Stimulated activated CD4-positive, alpha-beta T cell treated with anti-CD3 and anti-CD28 coated beads, Interleukin-2, amount 100 ng/mL, for 48 hours (primary cell): ENCODE measurements around the gene SETD9.
A peak's percentile ranks its signal among the peaks of the same experiment; 100 is the strongest.

Experiments
- DNase-seq, 2 donors: peaks; one replicate each; pipeline ENCODE4 v3.0.0-alpha.2; 2020

The SETD9 gene, protein sequence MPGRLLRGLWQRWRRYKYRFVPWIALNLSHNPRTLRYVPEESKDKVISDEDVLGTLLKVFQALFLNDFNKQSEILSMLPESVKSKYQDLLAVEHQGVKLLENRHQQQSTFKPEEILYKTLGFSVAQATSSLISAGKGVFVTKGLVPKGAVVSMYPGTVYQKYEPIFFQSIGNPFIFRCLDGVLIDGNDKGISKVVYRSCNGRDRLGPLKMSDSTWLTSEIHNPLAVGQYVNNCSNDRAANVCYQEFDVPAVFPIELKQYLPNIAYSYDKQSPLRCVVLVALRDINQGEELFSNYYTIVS

DNA sequence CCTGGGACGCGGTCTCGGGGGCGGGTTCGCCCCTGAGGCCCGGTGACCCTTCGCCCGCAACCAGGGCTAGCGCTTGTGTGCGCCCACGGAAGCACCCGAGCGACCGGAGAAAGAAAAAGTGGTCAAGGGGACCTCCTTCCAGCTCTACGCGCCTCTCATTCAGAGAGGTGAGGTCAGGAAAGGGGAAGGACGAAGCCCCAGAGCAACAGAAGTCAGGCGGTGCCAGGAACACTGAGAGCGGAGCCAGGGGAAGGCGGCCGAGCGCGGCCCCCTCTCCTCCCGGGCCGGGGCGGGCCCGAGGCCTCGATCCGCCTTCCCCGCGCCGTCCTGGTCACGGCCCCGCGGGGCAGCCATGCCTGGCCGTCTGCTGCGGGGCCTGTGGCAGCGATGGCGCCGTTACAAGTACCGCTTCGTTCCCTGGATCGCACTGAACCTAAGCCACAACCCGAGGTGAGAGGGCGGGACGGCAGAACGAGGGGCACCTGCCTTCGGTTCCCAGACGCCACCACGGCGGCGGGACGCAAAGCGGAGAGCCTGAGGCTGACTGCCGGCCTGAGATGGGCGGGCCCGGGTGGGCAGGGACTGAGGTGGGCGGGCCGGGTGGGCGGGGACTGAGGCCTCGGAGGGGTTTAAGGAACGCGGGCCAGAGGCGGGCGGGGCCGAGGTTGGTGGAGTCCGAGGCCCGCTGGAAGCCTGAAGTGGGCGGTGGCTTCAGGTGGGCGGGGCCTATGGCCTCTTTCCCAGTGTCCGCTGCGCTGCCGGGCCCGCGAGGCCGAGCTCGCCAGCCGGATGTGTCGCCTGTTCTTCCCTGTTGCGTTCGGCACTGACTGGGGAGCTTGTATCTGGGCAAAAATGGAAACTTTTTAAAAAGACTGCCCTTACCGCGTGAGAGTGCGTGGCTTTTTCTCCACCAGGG lies at the start of gene SETD9:
Gene SETD9 (plus strand): TSS at position 303 of the 916 bp plus-strand sequence. CDS start 50 bp downstream, at position 353.
- DNase-seq: peak; percentile 88 to 89

DNA sequence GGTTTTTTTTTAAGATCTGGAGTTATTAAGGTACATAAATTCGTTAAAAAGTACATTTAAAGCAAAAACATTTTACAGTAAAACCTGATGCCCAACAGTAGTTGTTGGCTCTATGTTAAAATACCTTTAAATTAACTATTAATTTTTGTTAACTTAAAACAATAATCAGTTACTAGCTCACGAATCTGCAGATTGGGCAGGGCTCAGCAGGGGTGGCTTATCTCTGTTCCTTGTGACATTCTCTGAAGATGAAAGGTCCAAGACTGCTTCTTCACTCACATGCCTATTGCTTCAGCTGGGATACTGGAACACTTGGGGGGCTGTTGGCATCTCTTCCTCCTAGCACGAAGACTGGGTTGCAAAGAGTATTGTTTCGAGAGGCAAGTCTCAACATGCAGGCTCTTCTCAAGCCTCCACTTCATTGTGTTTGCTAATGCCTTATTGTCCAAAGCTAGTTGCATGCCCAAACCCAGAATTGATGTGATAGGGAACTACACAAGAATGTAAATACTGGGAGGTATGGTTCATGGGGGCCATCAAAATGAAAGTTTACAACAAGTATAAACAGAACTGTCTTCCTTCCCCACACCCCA lies 47.4 kb upstream of the SETD9 start:
- no peak for DNase-seq

DNA sequence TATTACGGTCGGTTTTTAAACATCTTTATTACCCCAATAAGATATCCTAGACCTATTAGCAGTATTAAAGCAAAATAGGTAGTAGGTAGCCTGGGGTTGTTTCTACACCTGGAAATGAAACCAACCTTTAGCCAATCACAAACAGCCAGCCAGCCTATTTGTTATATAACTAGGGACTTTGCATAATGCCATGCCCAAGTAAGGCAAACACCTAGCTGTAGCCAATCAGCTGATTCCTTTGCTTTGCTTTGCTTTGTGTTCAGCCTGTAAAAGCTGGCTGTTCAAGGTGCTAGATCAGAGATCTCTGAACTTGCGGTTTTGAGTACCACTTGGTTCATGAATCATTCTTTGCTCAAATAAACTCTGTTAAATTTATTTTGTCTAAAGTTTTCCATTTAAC lies 46.5 kb upstream of the SETD9 start:
- no peak for DNase-seq

DNA sequence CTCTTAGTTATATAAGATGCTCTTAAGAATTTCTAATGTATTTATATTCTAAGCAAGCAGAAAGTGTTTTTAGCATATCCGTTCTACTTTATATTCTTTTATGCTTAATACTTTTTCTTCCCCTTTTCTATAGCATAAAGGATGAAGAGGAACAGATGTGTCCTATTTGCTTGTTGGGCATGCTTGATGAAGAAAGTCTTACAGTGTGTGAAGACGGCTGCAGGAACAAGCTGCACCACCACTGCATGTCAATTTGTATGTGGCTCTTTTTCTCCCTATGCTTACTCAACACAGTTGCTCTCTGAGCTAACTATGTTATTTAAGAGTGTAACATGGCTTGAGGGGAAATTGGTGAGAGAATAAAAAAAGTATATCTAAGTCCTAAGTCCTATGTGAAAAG lies 37.6 kb upstream of the SETD9 start:
- DNase-seq: no peak

DNA sequence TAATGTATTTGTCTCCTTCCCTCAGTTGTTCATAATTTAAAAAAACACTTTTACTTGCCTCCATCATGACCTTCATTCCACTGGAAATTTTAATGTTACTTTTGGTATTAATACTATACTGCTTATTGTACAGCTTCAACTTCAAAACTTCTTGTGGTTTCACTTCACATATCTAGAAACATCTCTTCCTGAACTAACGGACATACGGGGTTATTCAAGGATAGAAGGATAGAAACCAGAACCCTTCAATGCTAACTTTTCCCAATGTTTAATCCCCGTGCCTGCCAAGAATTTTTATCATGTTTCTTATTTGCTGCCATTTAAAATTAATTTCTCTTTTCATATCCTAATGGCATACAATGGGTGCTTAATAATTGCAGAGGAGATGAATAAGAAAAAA lies 36.3 kb upstream of the SETD9 start:
- no peak for DNase-seq

DNA sequence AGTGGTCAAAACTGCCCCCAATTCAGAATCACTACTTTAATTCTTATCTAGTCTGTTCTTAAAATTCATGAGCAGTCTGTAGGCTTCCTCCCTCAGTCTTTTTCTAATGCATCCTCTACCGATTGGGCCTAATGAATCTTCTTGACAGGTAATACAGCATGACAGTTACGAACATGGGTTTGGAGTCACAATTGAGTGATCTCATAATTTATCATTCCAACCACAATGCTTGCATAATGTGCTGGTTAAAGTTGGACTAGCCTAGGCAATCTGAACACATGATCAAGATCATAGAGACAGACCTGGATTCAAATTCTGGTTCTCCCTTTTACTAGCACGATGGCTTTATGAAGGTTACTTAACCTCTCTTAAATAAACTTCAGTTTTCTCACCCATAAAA lies 33.1 kb upstream of the SETD9 start:
- DNase-seq: no peak

DNA sequence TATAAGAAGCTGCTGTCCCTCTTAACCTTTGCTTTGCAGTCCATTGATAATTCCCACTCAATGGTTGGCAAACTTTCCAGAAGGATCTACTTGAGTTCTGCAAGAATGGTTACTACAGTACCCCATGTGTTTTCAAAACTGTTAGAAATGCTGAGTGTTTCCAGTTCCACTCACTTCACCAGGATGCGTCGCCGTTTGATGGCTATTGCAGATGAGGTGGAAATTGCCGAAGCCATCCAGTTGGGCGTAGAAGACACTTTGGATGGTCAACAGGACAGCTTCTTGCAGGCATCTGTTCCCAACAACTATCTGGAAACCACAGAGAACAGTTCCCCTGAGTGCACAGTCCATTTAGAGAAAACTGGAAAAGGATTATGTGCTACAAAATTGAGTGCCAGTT lies 27.8 kb upstream of the SETD9 start:
- DNase-seq: no peak

DNA sequence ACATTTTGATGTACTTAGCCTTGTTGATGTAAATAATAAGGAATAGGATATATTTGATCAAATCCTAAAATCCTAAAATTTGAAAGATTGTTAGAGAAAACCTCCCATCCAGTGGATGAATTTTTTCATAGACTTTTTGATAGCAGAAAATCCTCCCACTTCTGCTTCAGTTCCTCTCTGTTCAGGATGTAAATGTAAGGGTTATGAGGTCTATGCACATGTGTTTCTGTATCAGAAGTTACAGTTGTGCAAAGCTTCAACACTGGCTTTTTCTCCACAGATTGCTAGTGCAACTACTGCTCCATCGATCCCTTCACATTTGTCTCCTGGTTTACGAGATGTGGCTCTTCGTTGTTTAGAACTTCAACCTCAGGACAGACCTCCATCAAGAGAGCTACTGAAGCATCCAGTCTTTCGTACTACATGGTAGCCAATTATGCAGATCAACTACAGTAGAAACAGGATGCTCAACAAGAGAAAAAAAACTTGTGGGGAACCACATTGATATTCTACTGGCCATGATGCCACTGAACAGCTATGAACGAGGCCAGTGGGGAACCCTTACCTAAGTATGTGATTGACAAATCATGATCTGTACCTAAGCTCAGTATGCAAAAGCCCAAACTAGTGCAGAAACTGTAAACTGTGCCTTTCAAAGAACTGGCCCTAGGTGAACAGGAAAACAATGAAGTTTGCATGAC lies 16.0 kb upstream of the SETD9 start:
- DNase-seq: no peak

DNA sequence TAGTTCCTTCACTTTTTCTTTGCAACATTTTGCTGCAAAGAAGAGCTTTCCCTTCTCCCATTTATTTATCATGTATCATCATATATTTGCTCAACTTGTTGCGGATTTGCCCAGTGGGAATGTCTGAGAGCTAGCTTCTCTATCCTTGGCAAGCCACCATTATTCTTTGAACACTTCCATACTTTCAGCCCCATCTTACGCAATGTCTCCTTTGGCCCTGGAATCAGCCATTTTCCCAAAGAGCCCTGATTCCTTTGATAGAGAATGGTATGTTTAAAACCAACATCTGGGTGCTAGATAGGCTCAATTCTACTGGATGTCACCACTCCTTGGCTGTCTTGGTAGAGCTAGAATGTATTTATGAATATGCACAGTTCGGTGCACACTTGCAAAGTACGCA lies 12.6 kb upstream of the SETD9 start:
- no peak for DNase-seq

DNA sequence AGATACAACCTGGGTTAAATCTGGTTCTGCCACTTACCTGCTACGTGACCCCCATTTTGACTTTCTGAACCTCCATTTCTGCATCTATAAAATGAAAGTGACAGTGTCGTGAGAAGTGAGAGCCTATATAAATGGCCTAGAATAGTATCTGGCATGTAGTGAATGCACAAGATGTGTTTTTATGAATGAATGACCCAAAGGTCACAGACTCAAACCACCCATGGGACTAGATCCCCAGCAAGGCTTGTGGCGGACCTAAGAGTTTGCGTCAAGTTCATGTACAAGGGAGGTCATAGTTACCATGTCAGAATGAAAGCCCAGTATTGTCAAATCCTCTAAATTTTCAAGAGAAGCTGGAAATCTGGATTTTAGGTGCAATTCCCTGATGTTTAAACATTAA lies 11.2 kb upstream of the SETD9 start:
- DNase-seq: no peak

DNA sequence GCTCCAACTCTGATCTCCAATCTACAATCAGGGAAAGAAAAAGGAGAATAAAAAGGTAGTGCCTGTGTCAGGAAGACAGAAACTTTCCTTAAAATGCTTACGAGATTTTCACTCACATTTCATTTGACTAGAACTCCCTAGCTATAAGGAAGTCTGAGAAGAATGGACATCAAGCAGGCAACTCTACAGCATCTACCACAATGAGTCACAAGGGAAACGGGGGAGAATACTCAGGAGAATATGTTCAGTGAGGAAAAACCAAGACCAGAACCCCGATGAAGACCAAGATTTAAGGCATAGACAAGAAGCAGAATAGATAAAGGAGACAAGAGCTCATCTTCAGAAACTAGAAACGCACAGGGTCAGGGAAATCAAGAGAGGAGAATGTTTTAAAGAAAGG lies 9.0 kb upstream of the SETD9 start:
- no peak for DNase-seq

DNA sequence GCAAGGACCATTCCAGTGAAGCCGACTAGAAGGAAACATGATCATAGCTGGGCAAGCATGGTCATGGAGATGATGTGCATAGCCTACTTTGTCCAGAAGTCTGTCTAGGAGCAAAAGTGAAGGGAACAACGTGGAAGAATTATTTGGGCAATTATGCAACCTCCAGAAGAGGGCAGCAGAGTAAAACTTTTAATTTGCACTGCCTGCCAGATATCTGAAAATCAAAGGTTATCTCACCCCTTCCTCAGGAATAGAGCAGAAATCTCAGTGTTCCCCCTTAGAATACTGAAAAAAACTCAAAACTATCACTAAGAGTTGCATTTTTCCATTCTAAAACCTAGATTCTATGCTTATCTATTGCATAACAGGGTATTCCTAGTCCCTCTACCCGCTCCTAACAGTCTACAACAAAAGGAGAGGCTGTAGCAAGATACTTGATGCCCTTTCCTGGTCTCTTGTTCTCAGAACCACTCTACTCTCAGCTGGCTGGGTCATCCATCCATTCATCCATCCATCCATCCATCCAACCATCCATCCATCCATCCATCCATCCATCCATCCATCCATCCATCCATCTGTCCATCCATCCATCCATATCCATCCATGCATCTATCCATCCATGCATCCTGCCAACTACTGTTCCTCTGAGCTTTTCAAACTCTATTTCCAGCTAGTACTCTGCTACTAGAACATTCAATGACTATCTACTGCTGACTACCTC lies 8.4 kb upstream of the SETD9 start:
- peak; percentile 17 to 25 for DNase-seq

DNA sequence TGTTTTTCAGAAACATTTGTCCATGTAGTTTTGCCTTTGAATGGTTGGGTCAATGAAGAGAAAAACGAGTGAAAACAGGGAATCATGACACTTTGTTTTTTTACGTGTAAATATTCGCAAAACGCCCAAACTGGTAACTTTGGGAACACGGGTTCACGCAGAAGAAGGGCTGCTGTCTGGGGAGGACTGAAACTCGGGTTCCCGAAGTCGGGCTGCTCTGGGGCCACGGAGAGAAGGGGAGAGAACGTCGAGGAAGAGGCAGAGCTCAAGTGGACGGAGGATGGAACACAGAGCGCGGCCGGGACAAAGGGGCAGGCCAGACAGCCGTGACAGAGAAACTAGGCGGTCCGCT lies 478 bp upstream of the SETD9 start:
- DNase-seq: no peak

DNA sequence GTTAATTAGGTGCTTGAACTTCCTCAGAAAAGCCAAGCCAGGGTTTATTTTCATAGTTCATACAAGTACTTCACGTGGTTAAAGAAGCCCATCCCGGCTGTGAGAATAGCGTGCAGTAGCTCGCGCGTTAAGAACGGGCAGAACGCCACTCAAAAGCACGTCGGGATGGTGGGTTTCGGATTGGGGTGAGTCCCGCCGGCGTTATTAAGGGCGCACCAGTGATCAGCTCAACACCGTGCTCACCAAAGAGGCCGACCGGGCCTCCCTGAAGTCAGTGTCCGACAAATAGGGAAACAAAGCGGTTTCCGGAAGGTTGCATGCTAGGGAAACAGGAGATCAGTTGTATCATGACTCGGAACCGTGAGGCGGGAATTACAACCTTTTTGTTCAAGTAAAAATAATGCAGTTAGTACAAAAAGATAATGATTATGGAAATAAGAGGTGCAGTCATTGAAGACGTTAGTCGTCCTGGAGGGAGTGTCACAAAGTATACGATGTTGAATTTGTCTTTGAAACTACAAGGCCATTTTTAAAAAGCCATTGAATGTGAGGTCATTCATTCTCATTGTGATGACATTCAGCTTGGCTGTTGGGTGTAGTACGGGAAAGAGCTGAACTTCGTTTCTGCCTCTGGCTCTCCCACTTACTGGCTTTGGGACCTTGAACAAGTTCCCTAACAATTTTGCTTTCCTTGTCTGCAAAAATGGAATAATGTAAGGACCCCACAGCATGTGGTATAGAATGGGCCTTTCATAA lies 992 bp downstream of the SETD9 start:
- peak; percentile 33 to 34 for DNase-seq

DNA sequence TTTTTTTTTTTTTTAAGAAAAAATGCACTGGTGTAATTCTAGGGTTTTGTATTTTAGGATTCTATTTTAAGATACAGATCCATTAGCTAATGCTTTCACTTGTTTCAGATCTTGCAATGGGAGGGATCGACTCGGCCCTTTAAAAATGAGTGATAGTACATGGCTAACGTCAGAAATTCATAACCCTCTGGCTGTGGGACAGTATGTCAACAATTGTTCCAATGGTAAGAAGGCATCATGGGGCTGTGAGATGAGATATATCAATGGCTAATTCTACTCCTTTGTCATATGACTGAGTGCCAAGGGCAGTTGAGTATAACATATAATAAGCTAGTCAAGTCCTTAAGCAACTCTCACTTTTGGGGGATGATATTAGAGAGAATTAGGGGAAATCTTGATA lies 4.4 kb downstream of the SETD9 start:
- no peak for DNase-seq

DNA sequence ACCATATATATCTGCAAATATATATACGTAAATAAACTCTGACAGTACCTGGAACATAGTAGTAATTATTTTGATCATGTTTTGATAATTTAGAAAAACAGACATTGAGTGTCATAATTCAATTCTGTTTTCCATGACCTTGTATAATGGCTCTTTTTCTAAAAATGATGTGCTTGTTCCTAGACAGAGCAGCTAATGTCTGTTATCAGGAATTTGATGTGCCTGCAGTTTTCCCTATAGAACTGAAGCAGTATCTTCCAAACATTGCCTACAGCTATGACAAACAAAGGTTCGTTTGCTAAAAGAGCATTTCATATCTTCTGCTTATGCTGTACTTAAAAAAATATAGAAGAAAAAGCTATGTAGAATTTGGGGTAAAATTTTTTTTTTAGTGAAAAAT lies 5.3 kb downstream of the SETD9 start:
- DNase-seq: no peak

DNA sequence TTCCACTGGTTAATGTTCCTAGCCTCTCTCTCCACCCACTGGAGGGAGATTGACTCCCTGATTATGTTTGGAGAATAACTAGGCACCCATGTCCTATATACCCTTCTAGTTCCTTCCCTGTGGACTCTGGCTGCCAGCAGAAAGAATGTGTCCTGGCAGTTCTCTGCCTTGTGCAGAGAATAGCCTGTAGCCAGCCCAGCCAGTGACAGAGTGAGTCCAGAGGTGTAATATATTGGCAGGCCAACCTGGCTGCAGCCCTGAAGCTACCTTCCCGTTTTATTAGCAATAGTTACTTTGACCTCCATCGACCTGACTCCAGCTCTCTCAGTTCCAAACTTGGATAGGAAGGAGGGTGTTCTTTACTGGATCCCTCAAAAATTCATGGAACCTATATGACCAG lies 8.1 kb downstream of the SETD9 start:
- DNase-seq: no peak

DNA sequence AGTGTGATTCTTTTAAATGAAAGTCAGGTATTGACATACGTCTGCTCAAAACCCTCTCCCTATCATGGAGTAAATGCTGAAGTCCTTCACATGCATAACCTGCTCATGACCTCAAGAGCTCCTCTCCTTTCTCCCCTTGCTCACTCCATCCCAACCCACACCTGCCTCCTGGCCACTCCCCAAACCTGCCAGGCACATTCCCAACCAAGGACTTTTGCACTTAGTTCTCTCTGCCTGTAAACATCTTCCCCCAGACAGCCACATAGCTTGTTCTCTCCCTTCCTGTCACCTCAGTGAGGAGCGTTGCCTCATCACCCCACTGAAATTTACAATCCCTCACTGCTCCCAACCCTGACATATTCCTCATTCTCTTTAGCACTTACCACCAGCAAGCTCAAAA lies 8.7 kb downstream of the SETD9 start:
- DNase-seq: no peak

DNA sequence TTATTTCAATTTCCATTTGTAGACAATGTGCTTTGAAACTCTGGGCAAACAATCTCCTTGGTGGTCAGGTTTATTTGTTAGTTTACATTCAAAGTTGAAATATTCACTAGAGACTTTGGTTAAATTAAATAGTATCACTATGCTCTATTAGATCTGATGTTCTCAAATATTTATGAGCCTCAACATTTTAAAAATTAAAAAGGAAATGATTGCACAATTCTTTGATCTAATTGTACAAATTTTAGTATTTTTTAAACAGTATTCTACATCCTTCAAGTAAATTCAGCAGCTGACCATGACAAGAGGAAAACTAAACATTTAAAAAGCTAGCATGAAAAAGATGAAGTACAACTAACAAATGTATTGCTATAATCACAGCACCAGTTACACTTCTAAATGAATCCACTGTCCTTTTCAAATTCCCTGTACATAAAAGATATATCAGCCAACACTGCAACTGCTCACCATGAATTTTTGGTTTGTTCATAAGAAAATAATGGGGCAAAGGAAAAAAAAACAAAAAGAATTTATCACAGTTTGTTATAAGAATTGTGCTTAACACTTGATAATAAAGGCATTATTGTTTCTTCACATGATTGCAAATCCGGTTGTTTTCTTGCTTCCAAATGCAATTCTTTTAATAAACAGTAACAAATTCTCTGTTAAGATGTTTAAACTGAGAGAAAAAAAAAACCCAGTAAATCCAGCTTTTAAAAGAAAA lies 10.7 kb downstream of the SETD9 start:
- no peak for DNase-seq

DNA sequence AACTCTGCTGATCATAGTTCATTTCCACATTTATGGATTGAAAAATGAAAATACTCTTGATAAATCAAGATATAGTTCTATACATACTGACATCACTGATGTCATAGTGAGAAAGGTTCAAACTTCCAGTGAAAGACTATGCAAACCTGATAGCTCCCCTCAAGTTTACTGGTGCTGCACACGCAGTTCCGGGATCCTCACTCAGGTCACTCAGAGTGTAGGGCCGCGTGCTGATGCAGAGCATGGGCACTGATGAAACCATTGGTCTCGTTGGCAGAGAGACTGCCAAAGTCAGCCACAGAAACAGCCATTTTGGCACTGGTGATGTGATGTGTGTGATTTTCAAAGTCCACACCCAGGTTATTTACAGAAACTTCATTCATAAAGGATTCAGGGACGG lies 13.5 kb downstream of the SETD9 start:
- no peak for DNase-seq

DNA sequence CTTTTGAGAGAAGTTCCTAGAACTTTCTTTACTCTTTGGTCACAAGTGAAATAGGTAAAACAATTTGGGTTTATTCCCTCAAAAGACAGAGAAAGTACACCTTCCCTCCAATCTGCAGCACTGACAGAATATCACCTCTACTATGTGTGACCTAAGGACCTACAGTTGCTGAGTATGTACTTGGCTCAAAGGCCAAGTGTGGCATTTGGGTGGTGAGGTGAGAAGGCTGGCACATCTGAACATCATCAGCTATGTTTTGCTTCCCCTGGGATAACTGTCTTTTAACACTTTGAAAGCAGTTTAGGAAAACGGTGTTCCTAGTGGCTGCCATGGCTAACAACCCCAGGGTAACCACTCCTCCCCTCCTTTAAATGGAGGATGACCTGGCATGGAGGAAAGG lies 24.9 kb downstream of the SETD9 start:
- no peak for DNase-seq
